Endothelial cell of umbilical vein (primary cell): ENCODE results near the gene PURB. TPM values are rescaled to one million over a fixed set of nuclear protein-coding genes. Genes with fewer than 3 reads are reported as not detected.

Experiments
- BruUV-seq: library from RNA; stranded (reverse); fragments of 400-500 nt; replicated peaks from 2 replicates; lab custom pipeline; 2021; lab: Mats Ljungman, UMichigan
- CTCF ChIA-PET: fragments of 300-600, 350-600 bp; sonication (Branson Sonifier 250); formaldehyde crosslinking; loops from one replicate; lab custom pipeline; 2021; ENCODE audit warnings: antibody characterized with exemption, inconsistent platforms; lab: Charles Lee
- POLR2A ChIA-PET: fragments of 300-600, 350-600 bp; sonication (Branson Sonifier 250); formaldehyde crosslinking; loops from one replicate; lab custom pipeline; 2021; ENCODE audit warnings: antibody characterized with exemption, inconsistent platforms; lab: Charles Lee
- DNase-seq: peaks from one replicate; pipeline ENCODE4 v3.0.0-alpha.2; 2011; ENCODE audit warnings: low read depth, low spot score
- FAIRE-seq: peaks from 2 replicates; lab custom pipeline; 2011; peaks lifted over from hg19 to GRCh38; lab: Jason Lieb, UNC
- H2AFZ ChIP-seq: 2 replicates; pipeline ENCODE4 v1.6.0; 2012; ENCODE audit warnings: low read depth, low read length, control low read depth, inconsistent platforms
- H3K27ac ChIP-seq: 2 replicates; pipeline ENCODE4 v1.5.1; 2011; ENCODE audit warnings: low read depth, mild to moderate bottlenecking, control low read depth, low read length, moderate library complexity; ENCODE audit not compliant: insufficient read depth
- H3K27me3 ChIP-seq, 2 experiments: 2 replicates each; pipeline versions ENCODE4 v1.6.0 to v1.6.1; 2011; ENCODE audit warnings: low read length in 2 of 2, mixed read lengths in 1 of 2; ENCODE audit not compliant: control insufficient read depth in 2 of 2, insufficient read depth in 2 of 2
- H3K36me3 ChIP-seq, 2 experiments: 2 replicates in 1 of 2; 3 replicates in 1 of 2; pipeline ENCODE4 v1.5.1; 2011; ENCODE audit warnings: low read length in 2 of 2, mild to moderate bottlenecking in 1 of 2, moderate library complexity in 1 of 2; ENCODE audit not compliant: control insufficient read depth in 2 of 2, insufficient read depth in 2 of 2; ENCODE audit errors: extremely low read depth in 1 of 2
- H3K4me1 ChIP-seq: 3 replicates; pipeline ENCODE4 v1.5.1; 2011; ENCODE audit warnings: mild to moderate bottlenecking, low read length; ENCODE audit not compliant: control insufficient read depth, insufficient read depth; ENCODE audit errors: extremely low read depth
- H3K4me2 ChIP-seq: 2 replicates; pipeline ENCODE4 v1.6.1; 2011; ENCODE audit warnings: low read length, control low read depth, mixed read lengths; ENCODE audit not compliant: insufficient read depth
- H3K4me3 ChIP-seq, 3 experiments: fragments of 200-600 bp in 1 of 3; sonication (generic), shearing (Covaris generic) in 1 of 3; replicated peaks in 1 of 3; 2 replicates each; pipeline ENCODE4 v1.5.1; 2011 to 2016; ENCODE audit warnings: control low read depth in 3 of 3, low read length in 3 of 3, mild to moderate bottlenecking in 2 of 3, inconsistent platforms in 1 of 3, low read depth in 1 of 3, moderate library complexity in 1 of 3; ENCODE audit not compliant: insufficient read depth in 1 of 3
- H3K79me2 ChIP-seq: 2 replicates; pipeline ENCODE4 v1.6.0; 2012; ENCODE audit warnings: low read length, inconsistent platforms; ENCODE audit not compliant: control insufficient read depth, insufficient read depth
- H3K9ac ChIP-seq: replicated peaks from 2 replicates; pipeline ENCODE3; 2011; ENCODE audit warnings: low read length, control low read depth; ENCODE audit not compliant: insufficient read depth; ENCODE audit errors: extremely low read depth
- H3K9me1 ChIP-seq: replicated peaks from 3 replicates; pipeline ENCODE4 v1.6.0; 2011; ENCODE audit warnings: mild to moderate bottlenecking, low read length; ENCODE audit not compliant: control insufficient read depth, insufficient read depth; ENCODE audit errors: extremely low read depth
- H3K9me3 ChIP-seq: replicated peaks from 2 replicates; pipeline ENCODE4 v1.5.1; 2012; ENCODE audit warnings: low read length, inconsistent platforms; ENCODE audit not compliant: control insufficient read depth, insufficient read depth
- H4K20me1 ChIP-seq: replicated peaks from 2 replicates; pipeline ENCODE3; 2011; ENCODE audit warnings: mild to moderate bottlenecking, low read length; ENCODE audit not compliant: control insufficient read depth, insufficient read depth; ENCODE audit errors: extremely low read depth
- EZH2 ChIP-seq: IDR thresholded peaks from 2 replicates; pipeline ENCODE4 v1.6.1; 2012; ENCODE audit warnings: borderline replicate concordance, low read depth, mild to moderate bottlenecking, moderate library complexity, low read length, inconsistent platforms; ENCODE audit not compliant: severe bottlenecking
- FOS ChIP-seq: IDR thresholded peaks from 2 replicates; pipeline ENCODE4 v1.6.1; 2011; ENCODE audit warnings: mild to moderate bottlenecking, low read length, moderate library complexity, borderline replicate concordance; ENCODE audit not compliant: insufficient read depth
- GATA2 ChIP-seq: IDR thresholded peaks from 2 replicates; pipeline ENCODE4 v1.7.0; 2011; ENCODE audit warnings: low read depth, mild to moderate bottlenecking, moderate library complexity, mixed read lengths, low read length; ENCODE audit not compliant: insufficient read length, insufficient read depth
- JUN ChIP-seq: IDR thresholded peaks from 2 replicates; pipeline ENCODE4 v1.6.1; 2011; ENCODE audit warnings: borderline replicate concordance, low read depth; ENCODE audit not compliant: insufficient read length, insufficient read depth
- MYC ChIP-seq: IDR thresholded peaks from one replicate; pipeline ENCODE4 v1.6.1; 2011; ENCODE audit warnings: mild to moderate bottlenecking, low read depth, low read length
- POLR2A ChIP-seq: IDR thresholded peaks from 2 replicates; pipeline ENCODE4 v1.6.1; 2012; ENCODE audit warnings: low read depth, mild to moderate bottlenecking, control low read depth, low read length
- POLR2AphosphoS5 ChIP-seq: IDR thresholded peaks from 2 replicates; pipeline ENCODE4 v1.6.1; 2012; ENCODE audit warnings: low read depth, mild to moderate bottlenecking, control low read depth, low read length, moderate library complexity; ENCODE audit not compliant: insufficient read depth
- dilution Hi-C: fragments of 300-500 bp; cut with MboI; formaldehyde crosslinking; loops from one replicate; pipeline ENCODE4 v1.15.0; 2019; ENCODE audit warnings: low sequenced_read_pairs; ENCODE audit not compliant: extremely low pct_ligation_motif_present
- intact Hi-C: fragments of 100-400 bp; cut with micrococcal nuclease; formaldehyde crosslinking; loops from one replicate; pipeline ENCODE4 v1.10.0; 2022
- polyA plus RNA-seq, 4 experiments: library from polyadenylated mRNA; depleted of rRNA in 3 of 4; stranded (reverse) in 3 of 4; unstranded in 1 of 4; fragments of >200 nt; gene quantifications; 2 replicates each; pipeline versions ENCODE4 v1.2.1 to v1.2.3, GENCODE V29; 2011 to 2012; ENCODE audit warnings: missing spikeins in 1 of 4
- total RNA-seq: library from RNA; stranded (reverse); gene quantifications from 2 replicates; pipeline ENCODE4 v1.2.3, GENCODE V29; 2021
- TF ChIP-seq, protein P1 (sequence below): IDR thresholded peaks from 2 replicates; pipeline ENCODE4 v1.6.1; 2011; ENCODE audit not compliant: insufficient read depth, insufficient read length
- TF ChIP-seq, protein P2 (sequence below), 2 donors: IDR thresholded peaks; 1 replicate in 1 of 2; 2 replicates in 1 of 2; pipeline ENCODE4 v1.5.1; 2011; ENCODE audit warnings: low read length in 2 of 2, mild to moderate bottlenecking in 2 of 2, moderate library complexity in 2 of 2, control low read depth in 1 of 2, inconsistent platforms in 1 of 2, low read depth in 1 of 2; ENCODE audit not compliant: insufficient read depth in 1 of 2; ENCODE audit errors: extremely low read depth in 1 of 2

Gene PURB
- total and polyA plus RNA-seq, 2 donors (not counting 3 experiments of a cell fraction or from before 2014, with no cell fraction given): 2.7 to 25.5 TPM

DNA sequence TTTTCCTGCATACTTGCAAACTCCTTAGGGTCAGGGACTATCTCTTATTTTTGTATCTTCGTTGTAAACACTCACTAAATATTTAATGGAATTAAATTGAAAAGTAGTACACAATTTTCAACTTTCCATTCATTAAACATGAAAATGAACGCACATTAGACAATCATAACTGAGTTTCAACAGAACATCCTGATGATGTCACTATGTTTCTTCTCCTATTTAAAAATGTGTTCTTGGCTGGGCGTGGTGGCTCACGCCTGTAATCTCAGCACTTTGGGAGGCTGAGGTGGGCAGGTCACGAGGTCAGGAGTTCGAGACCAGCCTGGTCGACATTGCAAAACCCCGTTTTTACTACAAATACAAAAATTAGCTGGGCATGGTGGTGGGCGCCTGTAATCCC is 14.1 kb upstream of the PURB start:
- TF ChIP-seq POLR2AphosphoS5 (no peak), EZH2 (no peak), FOS (no peak), POLR2A (no peak), MYC (no peak), JUN (no peak), GATA2 (no peak)
- TF ChIP-seq, protein P1, sequence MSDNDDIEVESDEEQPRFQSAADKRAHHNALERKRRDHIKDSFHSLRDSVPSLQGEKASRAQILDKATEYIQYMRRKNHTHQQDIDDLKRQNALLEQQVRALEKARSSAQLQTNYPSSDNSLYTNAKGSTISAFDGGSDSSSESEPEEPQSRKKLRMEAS: no peak
- no peak overlapping the region for H3K4me3 ChIP-seq
- no TSS peak for BruUV-seq
- no peaks in the 10 kb centered on the region for H3K27me3 ChIP-seq
- dilution Hi-C loops: no loop called here
- H3K9me3 ChIP-seq: no peaks in the 10 kb centered on the region
- no peak overlapping the region for H3K27ac ChIP-seq
- H2AFZ ChIP-seq: no peak overlapping the region
- no peaks in the 10 kb centered on the region for H3K4me1 ChIP-seq
- no peak overlapping the region for H3K4me2 ChIP-seq
- FAIRE-seq (no peak), DNase-seq (no peak)
- H3K79me2 ChIP-seq: no peaks in the 10 kb centered on the region
- H4K20me1 ChIP-seq: no peaks in the 10 kb centered on the region
- CTCF ChIA-PET: no interaction called here
- H3K9ac ChIP-seq: no peak overlapping the region
- POLR2A ChIA-PET: no interaction called here
- H3K9me1 ChIP-seq: no peaks in the 10 kb centered on the region
- H3K36me3 ChIP-seq: no peaks in the 10 kb centered on the region
- intact Hi-C loops: no loop called here

GRCh38 chr7:44898039-44898438 is 12.7 kb upstream of the PURB start:
- Histone ChIP-seq H3K79me2 (no peaks in the 10 kb centered on the region), H2AFZ (no peak overlapping the region), H3K9ac (no peak overlapping the region), H3K9me1 (no peaks in the 10 kb centered on the region), H3K27ac (no peak overlapping the region), H4K20me1 (no peaks in the 10 kb centered on the region), H3K4me3 (no peak overlapping the region), H3K4me2 (no peak overlapping the region), H3K9me3 (no peaks in the 10 kb centered on the region), H3K4me1 (no peaks in the 10 kb centered on the region), H3K36me3 (no peaks in the 10 kb centered on the region), H3K27me3 (no peaks in the 10 kb centered on the region)
- dilution Hi-C loops (no loop called here), intact Hi-C loops (no loop called here)
- BruUV-seq: no TSS peak
- CTCF ChIA-PET: no interaction called here
- POLR2A ChIA-PET: no interaction called here
- DNase-seq: no peak
- TF ChIP-seq GATA2 (no peak), JUN (no peak), POLR2AphosphoS5 (no peak), FOS (no peak), EZH2 (no peak), POLR2A (no peak), MYC (no peak)
- TF ChIP-seq, protein P2, sequence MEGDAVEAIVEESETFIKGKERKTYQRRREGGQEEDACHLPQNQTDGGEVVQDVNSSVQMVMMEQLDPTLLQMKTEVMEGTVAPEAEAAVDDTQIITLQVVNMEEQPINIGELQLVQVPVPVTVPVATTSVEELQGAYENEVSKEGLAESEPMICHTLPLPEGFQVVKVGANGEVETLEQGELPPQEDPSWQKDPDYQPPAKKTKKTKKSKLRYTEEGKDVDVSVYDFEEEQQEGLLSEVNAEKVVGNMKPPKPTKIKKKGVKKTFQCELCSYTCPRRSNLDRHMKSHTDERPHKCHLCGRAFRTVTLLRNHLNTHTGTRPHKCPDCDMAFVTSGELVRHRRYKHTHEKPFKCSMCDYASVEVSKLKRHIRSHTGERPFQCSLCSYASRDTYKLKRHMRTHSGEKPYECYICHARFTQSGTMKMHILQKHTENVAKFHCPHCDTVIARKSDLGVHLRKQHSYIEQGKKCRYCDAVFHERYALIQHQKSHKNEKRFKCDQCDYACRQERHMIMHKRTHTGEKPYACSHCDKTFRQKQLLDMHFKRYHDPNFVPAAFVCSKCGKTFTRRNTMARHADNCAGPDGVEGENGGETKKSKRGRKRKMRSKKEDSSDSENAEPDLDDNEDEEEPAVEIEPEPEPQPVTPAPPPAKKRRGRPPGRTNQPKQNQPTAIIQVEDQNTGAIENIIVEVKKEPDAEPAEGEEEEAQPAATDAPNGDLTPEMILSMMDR (IDR thresholded peaks at IDR 0.05; ENCODE audit: extremely low read depth in 1 of 2, insufficient read depth in 1 of 2, low read depth in 1 of 2, low read length in 2 of 2): no peak
- TF ChIP-seq, protein P1: no peak
- no peak for FAIRE-seq
